Stimulated activated CD4-positive, alpha-beta T cell treated with anti-CD3 and anti-CD28 coated beads, Interleukin-1b, Interleukin-23, amount 100 ng/mL, for 4 hours (primary cell): Measurements from ENCODE around the gene COMMD3.
"Not testable (repeated sequence)": the region's sequence is repeated elsewhere in the genome, so short reads cannot be mapped to it uniquely, and the experiment has no call there.

Source experiments
- DNase-seq, 2 donors: peaks; one replicate each; pipeline ENCODE4 v3.0.0-alpha.2; 2020; ENCODE audit warnings: low read depth in 2 of 2

The COMMD3 gene

DNA sequence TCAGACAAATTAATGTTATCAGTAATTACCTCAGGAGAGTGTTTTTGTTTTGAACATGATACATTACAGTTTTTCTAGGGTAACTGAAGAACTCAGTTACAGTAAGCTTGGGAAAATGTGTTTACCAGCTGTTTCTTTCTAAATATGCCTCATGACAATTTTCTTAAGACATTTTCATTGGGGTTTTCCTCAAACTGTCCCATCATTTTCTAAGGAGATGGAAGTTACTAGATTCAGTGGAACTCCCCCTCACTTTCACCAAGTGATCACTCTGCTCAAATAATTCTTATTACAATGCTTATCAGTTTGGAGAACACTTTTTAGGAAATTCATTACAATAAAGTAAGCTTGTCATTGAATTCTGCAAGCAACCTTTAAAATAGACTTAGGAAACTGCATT lies 22.7 kb downstream of the COMMD3 start:
- DNase-seq = no peak

- no peak for DNase-seq
Observed at GRCh38 chr10:22339761-22340328, 23.7 kb downstream of the COMMD3 start.

DNA sequence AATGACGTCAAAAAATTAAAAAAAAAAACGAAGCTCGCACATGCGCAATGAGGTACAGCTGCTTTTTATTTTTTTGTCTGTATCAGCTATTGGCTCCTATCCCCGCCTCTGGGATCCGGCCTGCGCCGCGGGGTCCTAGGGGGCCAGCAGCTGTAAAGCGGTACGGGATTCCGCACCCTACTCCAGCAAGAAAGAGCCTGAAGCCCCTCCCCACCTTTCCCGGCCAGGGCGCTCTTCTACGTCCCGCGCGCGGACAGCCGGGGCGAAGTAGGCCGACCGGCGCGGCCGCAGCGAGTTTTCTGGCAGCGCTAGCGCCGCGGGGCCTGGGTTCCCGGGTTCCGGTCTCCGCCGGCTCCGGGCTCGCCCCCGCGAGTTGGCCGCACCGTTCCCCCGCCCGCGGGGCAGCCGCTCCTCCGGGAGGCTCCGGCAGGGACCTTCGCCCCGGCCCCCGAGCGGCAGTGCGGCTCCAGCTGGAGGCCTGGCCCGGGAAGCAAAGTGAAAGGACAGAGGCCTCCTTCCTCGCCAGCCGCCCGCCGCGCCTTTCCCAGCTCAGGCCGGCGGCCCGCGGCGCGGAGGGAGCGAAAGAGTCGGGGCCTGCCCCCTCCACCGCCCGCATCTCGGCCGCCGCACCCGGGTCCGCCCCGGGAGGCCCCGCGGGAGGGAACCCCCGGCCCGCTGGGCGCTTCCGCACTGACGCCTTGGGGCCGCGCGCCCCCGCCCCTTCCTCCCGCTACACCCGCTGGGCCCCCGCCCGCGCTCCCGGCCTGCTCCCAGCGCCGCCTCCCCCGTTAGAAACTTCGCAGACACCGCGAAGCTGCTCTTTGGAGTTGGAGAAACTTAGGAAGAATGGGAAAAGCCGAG lies 24.4 kb downstream of the COMMD3 start:
- DNase-seq = peak in 1 of 2 donors; percentile 54

DNA sequence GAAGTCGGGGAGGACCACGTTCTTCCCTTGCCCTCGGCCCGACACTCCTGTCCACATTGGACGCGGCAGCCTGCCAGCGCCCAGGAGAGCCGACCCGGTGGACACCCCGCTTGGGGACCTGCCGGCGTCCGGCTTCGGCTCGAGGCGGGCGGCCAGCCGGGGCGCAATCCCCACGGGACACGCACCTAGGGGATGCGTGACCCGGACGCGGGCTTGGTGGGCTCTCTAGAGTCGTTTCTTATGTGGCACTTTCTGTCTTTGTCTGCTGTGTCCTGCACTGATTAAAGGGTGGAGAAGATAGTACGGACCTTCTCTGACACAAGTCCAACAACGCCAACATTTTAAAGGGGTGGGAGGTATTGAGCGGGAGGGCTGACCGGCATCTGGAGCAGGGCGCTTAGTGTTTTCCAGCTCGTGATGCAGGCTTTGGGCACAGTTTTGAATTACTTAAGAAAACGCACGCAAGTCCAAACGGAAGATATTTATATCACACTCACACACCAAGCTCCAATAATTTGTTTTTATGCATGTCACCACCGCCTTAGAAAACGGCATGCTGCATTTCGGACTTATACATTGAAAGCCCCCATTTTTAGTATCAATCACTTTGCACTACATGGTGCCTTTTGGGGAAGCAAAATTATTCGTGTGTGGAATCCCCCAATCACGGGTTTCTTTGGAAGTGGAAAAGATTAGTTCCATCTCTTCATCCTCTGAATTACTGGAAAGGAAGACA lies 25.2 kb downstream of the COMMD3 start:
- DNase-seq = no peak

- DNase-seq = no peak
Observed at GRCh38 chr10:22341926-22342196, 25.7 kb downstream of the COMMD3 start.

GRCh38 chr10:22342421-22342820 lies 26.2 kb downstream of the COMMD3 start:
- DNase-seq = no peak

DNA sequence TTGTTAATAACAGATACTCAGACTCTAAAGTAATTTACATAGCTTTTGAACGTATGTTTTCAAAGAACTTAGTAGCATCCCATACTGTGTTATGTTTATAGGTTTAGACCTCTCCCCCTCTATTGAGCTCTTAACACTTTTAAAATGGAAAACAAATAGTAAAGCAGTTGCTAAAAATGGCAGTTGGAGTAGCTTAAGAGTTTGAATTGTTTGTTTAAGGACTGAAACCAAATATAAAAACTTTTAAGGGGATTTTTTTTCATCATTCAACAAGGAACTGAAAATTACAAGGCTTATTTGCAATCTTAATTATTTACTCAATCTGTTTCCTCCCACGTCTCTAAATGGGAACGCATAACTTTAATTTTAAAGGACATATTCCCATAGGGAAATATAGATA lies 27.5 kb downstream of the COMMD3 start:
- DNase-seq = no peak

- DNase-seq = no peak
Observed at GRCh38 chr10:22344249-22344648, 28.1 kb downstream of the COMMD3 start.

DNA sequence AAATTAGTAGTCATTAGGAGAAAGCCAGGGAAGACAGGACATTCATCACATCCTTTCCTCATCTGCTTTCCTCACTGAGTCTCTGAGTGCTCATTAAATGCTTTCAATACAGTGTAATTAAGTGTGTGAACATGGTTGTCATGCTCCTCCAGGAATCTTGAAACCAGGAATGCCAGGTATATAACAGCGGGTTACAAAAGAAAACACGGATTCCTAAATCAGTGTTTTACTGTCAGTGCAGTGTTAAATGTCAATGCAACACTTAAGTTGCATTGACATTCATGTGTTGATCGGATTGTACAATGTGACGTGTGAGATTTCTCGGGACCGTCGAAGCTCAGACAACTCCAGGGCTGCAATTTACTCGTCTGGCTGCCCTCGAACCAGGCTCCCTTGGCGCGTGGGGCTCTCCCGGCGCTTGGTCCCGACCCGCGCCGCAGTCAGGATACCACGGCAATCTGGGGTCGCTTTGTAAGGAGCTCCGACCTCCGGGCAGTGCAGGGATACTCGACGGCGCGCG lies 28.7 kb downstream of the COMMD3 start:
- DNase-seq = no peak

DNA sequence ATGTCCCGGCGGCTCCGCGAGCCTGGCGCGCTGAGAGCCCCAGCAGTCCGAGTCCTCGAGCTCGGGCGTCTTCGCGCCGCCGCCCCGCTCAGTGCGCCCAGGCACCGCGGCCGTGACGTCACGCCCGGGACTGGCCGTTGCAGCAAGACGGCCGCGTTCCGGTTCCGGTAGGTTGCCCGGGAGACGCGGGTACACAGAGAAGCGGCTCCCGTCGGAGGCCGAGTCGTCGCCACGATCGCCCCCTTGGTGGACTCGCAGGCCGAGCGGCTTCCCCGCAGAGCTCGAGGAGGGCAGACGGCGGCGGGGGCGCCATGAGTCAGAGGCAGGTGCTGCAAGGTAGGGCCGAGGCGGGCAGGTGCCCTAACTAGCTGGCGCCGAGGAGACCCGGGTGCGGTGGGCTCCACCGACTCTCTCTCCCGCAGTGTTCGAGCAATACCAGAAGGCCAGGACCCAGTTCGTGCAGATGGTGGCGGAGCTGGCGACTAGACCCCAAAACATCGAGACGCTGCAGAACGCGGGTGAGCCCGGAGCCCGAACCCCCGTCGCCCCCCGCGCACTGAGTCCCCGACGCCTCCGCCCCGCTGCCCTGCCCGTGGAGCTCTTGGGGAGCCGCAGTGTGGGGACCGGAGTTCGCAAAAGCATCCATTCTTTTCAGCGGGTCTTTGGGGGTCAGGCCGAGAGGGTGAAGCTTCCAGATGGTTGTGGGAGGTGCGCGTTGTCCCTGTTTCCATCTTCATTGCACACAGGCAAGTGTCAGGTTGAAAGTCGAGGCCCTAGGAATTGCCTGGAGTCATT lies 29.3 kb downstream of the COMMD3 start, which contains the start of gene SPAG6:
Gene SPAG6, plus strand, starts transcription at position 196 of the 795 bp plus-strand sequence. Its CDS starts 116 bp downstream, at position 312.
- no peak for DNase-seq

GRCh38 chr10:22346096-22346661 lies 30.0 kb downstream of the COMMD3 start:
- no peak for DNase-seq

- DNase-seq = no peak
Observed at GRCh38 chr10:22349755-22350154, 33.6 kb downstream of the COMMD3 start.

- DNase-seq = no peak
Observed at GRCh38 chr10:22351131-22351703, 35.0 kb downstream of the COMMD3 start.

DNA sequence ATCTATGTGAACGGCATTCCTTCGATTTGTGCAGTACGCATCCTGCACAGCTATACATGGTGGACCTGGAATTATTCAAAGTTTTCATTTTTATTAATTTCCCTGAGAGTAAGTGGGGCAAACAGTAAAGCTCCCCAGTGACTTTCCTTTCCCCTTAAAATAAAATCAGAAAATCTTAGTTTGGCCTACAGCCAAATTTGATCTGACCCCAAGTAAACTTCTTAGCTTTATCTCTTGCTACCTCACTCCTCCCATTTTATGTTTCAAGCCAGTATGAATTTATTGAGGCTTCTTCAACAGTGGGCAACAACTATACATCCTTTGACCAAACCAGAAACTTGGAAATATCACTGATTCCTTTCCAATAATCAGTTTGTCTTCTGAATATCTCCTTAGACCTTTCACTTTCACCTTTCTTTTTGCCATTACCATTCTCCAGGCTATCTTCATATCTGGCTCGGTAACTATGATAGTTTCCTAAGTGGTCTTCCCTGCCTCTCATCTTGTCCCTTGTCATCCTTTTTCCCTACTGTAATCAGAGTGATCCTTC lies 40.2 kb downstream of the COMMD3 start:
- no peak for DNase-seq

- not testable (repeated sequence) for DNase-seq
Observed at GRCh38 chr10:22357770-22358169, 41.6 kb downstream of the COMMD3 start.

GRCh38 chr10:22363305-22363704 lies 47.1 kb downstream of the COMMD3 start:
- no peak for DNase-seq

DNA sequence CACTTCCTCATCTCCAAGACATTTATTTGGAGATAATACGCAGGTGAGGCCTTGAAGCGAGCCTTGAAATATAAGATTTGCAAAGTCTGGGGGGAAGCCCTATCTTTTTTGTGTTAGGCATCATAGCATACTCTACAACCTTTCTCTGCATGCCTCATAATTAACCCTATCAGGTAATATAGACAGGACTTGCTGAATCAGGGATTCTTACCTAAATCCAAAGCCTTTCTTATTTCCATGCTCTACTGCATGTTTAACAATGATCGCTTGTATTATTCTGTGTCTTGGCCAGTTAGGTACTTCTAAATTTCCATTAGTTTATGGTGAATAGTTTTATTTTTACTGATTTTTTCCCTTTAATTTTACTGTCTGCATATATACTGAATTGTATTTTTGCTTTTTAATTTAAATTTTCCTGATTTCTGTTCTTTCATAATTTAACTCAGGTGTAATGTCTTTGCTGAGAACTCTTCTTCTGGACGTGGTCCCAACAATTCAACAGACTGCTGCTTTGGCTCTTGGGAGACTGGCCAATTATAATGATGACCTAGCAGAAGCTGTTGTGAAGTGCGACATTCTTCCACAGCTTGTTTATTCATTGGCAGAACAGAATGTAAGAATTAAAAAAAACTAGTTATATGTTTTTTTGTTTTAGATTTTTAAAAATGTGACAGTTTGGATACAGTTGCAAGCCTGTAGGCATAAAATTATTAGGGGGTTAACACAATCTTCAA lies 48.4 kb downstream of the COMMD3 start:
- DNase-seq = no peak

- DNase-seq = no peak
Observed at GRCh38 chr10:22365233-22365632, 49.0 kb downstream of the COMMD3 start.

DNA sequence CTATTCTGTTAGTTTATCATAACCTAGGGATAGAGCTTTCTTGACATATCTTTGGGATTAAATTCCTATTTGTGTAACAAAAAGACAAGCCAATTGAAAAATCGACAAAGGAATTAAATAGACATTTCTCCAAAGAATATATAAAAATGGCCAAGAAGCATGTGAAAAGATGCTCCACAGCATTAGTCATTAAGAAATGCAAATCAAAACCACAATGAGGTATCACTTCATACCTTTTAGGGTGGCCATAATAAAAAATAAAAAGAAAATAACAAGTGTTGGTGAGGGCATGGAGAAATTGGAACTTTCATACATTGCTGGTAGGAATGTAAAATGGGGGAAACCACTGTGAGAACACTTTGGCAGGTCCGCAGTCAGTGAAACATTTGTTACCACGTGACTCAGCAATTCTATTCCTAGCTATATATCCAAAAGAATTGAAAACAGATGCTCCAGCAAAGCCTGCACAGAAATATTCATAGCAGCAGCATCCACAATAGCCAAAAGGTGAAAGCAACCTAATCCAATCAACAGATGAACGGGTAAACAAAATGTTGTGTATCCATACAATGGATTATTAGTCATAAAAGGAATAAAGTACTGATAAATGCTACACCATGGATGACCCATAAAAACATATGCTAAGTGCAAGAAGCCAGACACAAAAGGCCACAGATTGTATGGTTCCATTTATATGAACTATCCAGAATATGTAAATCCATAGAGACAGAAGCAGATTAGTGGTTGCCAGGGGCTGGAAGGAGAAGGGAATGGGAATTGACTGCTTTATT lies 49.7 kb downstream of the COMMD3 start:
- no peak for DNase-seq

DNA sequence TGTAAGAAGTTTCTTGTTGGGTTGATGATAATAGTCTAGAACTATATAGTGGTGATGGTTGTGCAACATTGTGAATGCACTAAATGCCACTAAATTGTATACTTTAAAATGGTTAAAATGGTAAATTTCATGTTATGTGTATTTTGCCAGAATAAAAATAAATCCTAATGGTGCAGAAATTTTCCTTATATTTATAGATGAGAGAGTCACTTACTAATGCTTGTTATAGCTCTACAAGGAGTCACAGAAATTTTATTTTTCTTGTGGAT lies 50.2 kb downstream of the COMMD3 start:
- DNase-seq = no peak
